Activated naive CD4-positive, alpha-beta T cell treated with anti-CD3 and anti-CD28 coated beads, Interleukin-2, amount 50 U/mL, for 24 hours (primary cell): ENCODE data around the gene ADCK2.
A peak's percentile ranks its signal among the peaks of the same experiment; 100 is the strongest.
"Not testable (repeated sequence)": the region's sequence is repeated elsewhere in the genome, so short reads cannot be mapped to it uniquely, and the experiment has no call there.

ENCODE experiments used
- H3K27ac Mint-ChIP-seq: one replicate; pipeline ENCODE4 v1.8.0; 2021; ENCODE audit warnings: mild to moderate bottlenecking, mixed read lengths
- H3K27me3 Mint-ChIP-seq: one replicate; pipeline ENCODE4 v1.8.0; 2021; ENCODE audit warnings: mixed read lengths
- H3K36me3 Mint-ChIP-seq: one replicate; pipeline ENCODE4 v1.8.0; 2021; ENCODE audit warnings: mixed read lengths
- H3K4me1 Mint-ChIP-seq: one replicate; pipeline ENCODE4 v1.8.0; 2021; ENCODE audit warnings: mixed read lengths
- H3K4me3 Mint-ChIP-seq: one replicate; pipeline ENCODE4 v1.8.0; 2021; ENCODE audit warnings: mild to moderate bottlenecking, mixed read lengths
- H3K9me3 Mint-ChIP-seq: one replicate; pipeline ENCODE4 v1.8.0; 2021; ENCODE audit warnings: mixed read lengths

ADCK2 gene

DNA sequence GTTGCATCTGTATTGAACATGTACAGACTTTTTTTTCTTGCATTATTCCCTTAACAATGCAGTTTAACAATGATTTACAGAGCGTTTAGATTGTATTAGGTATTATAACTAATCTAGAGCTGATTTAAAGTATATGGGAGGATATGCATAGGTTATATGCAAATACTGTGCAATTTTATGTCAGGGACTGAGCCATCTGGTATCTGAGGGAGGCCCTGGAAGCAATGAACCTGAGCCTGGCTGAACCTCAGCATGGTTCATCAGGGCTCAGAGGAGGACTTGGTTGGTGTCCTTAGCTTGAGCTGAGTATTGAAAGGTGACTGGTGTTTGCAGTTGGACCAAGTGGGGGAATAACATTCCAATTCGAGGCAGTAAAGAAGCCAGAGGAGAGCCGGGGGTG lies 4.8 kb downstream of the ADCK2 start:
- Mint-ChIP-seq H3K27ac (no peak overlapping the region), H3K4me1 (peaks cover 39% of the 10 kb centered on the region), H3K9me3 (no peaks in the 10 kb centered on the region), H3K27me3 (no peaks in the 10 kb centered on the region), H3K4me3 (no peak overlapping the region), H3K36me3 (peaks cover 20% of the 10 kb centered on the region)

DNA sequence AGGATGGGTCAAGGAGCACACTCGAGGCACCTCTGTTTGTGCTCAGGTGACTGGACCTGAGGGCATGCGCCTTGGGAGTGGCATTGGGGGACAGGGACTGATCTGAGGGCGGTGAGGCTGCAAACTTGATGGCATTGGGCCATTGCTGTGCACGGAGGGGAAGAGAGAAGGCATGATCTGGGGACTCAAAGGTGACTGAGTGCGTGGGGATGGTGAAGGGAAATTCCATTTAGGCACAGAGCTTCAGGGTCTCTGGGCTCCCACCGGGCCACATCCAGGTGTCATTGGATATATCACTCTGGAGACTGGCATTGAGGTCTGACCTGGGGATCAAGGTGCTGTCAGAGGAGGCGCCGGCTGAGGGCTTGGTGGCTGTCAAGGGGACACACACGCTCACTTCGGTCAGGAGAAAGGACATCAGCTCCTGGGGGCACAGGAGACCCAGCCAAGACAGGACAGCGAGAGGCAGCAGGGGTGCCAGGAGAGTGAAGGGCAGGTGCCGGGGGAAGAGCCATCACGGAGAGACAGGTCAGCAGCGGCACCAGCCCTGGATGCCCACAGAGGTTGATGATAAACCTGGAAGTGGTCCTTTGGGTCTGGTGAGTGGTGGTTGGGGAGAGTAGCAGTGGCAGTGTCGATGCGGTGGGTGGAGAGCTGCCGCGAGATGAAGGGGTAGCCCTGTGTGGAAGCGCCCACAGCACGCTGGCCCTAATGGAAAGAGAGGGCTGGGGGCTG lies 5.5 kb downstream of the ADCK2 start:
- H3K27me3 Mint-ChIP-seq: no peaks in the 10 kb centered on the region
- peaks cover 20% of the 10 kb centered on the region for H3K36me3 Mint-ChIP-seq
- H3K4me1 Mint-ChIP-seq: peaks cover 38% of the 10 kb centered on the region
- no peaks in the 10 kb centered on the region for H3K9me3 Mint-ChIP-seq
- H3K4me3 Mint-ChIP-seq: no peak overlapping the region
- no peak overlapping the region for H3K27ac Mint-ChIP-seq

DNA sequence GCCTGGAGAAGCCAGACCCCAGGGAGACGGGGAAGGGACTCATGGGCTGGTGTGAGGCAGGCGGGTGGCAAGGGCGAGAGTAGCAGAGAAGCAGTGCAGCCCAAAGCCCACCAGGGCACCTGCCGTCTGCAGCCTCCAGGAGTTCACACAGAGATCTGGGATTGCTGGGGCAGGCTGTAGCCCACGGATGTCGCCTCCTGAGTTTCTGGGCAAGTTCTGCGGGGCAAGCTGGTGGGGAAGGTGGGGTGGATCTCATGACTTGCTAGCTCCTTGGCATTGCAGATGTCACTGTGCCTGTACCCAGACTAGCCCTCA lies 6.0 kb downstream of the ADCK2 start:
- H3K9me3 Mint-ChIP-seq: no peaks in the 10 kb centered on the region

DNA sequence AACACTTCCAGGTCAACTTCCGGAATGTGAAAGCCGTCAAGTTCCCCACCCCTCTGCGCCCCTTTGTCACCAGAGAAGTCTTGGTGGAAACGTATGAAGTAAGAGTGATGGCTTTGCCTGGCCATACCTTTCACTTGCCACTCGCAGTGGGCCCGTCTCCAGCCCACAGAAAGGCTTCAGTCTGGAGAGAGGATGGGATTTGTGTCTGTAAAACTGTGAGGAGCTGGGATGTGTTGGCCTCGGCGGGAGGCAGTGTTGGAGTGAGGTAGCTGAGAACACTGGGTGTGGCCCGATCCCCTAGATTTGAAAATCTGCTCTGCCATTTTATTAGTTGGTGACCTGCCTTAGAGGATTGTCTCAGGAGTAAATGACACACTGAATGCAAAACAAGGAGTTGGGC lies 6.4 kb downstream of the ADCK2 start:
- Mint-ChIP-seq H3K27ac (no peak overlapping the region), H3K27me3 (no peaks in the 10 kb centered on the region), H3K36me3 (peaks cover 20% of the 10 kb centered on the region), H3K4me3 (no peak overlapping the region), H3K9me3 (no peaks in the 10 kb centered on the region), H3K4me1 (peaks cover 30% of the 10 kb centered on the region)

More for the DNA sequence above, 6.0 kb downstream of the ADCK2 start:
- Mint-ChIP-seq H3K36me3 (peaks cover 20% of the 10 kb centered on the region), H3K27me3 (no peaks in the 10 kb centered on the region), H3K4me1 (peaks cover 34% of the 10 kb centered on the region), H3K27ac (no peak overlapping the region), H3K4me3 (no peak overlapping the region)

DNA sequence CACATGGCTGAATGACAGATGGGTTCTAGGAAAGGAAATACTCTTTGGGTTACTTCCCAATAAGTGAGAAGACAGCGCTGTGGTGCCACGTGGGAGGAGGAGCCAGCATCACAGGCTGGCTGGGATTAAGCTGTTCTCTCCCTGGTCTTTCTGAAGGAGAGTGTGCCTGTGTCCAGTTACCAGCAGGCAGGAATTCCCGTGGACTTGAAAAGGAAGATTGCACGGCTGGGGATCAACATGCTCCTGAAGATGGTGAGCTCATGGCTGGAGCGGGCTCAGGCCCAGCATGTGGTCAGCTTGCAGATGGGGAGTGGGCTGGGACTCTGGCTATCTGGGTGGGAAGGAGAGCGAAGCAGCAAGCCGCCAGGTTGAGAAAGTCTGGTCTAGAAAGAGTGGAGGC lies 8.1 kb downstream of the ADCK2 start:
- Mint-ChIP-seq H3K4me3 (no peak overlapping the region), H3K27me3 (no peaks in the 10 kb centered on the region), H3K4me1 (peaks cover 16% of the 10 kb centered on the region), H3K9me3 (no peaks in the 10 kb centered on the region), H3K36me3 (peaks cover 22% of the 10 kb centered on the region), H3K27ac (no peak overlapping the region)

DNA sequence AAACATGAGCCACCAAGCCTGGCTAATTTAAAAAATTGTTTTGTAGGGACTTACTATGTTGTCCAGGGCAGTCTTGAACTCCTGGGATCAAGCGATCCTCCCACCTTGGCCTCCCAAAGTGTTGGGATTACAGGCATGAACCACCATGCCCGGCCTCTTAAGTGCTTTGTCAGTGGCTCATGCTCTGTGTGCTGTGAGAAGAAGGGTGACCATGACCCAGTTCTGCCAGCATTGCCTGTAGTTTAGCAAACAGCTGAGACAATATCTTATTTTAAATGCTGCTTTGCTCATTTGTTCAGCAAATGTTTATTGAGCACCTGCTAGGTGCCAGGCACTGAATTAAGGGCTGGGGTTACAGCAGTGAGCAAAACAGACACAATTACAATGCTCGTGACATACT lies 9.0 kb downstream of the ADCK2 start:
- Mint-ChIP-seq H3K27ac (no peak overlapping the region), H3K4me3 (no peak overlapping the region), H3K36me3 (peaks cover 22% of the 10 kb centered on the region), H3K27me3 (no peaks in the 10 kb centered on the region), H3K4me1 (peaks cover 8% of the 10 kb centered on the region), H3K9me3 (no peaks in the 10 kb centered on the region)

DNA sequence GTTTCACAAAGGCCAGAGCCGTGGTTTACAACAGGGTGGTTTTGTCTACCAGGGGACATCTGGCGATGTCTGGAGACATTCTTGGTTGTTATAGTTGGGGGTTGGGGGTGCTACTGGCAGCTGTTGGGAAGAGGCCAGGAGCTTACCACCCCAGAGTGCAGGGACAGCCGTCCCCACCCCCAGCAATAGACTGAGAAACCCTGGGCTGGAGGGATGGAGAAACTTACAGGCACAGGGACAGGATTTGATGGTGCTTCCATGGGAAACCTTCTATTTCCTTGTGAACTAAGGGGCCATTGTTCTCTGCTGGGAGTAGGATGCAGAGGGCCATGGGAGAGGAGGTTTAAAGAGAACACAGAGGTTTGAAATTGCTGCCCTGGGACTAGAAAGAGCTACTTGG lies 10.9 kb downstream of the ADCK2 start:
- Mint-ChIP-seq H3K9me3 (no peaks in the 10 kb centered on the region), H3K27me3 (no peaks in the 10 kb centered on the region)

DNA sequence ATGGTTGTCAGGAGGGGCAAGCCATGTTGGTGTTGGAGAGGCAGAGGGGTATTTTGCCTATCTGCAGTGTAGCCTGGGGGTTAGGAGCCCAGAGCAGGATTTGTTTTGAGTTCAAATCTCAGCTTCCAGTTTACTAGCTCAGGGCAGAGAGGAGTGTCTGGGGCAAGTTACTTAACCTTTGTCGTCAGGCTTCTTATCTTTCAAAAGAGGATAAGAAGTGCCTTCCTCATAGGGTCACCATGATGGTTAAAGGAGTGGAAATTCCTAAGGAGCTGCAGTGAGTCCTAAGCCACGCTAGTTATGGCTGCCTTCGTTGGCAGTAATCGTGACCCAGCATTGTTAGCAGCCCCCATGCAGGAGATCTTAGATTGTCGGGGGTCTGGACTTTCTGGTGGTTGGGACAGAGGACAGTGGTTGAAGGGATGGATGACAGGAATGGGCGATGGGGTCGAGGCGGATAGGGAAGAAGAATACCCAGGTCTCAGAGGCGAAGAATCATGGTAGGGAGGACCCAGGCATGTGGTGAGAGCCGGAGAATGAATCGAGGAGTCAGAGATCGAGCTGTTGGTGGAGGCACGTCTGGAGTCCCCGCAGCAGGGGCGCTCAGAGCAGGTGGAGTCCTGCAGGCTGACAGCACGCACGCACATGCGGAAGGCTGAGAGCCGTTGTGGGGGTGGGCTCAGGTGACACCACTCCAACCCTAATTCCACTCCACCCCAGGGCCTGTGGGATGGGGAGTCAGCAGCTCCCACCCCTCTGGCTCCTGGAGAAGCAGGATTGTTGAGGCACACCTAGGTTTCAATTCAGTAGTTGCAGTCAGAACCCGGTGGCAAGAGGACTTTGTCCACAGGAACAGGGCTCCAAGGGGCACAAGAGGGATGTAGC lies 11.6 kb downstream of the ADCK2 start:
- Mint-ChIP-seq H3K9me3 (no peaks in the 10 kb centered on the region), H3K27me3 (no peaks in the 10 kb centered on the region)

More for the DNA sequence above, 10.9 kb downstream of the ADCK2 start:
- Mint-ChIP-seq H3K4me1 (no peaks in the 10 kb centered on the region), H3K27ac (no peak overlapping the region), H3K4me3 (no peak overlapping the region), H3K36me3 (peaks cover 14% of the 10 kb centered on the region)

DNA sequence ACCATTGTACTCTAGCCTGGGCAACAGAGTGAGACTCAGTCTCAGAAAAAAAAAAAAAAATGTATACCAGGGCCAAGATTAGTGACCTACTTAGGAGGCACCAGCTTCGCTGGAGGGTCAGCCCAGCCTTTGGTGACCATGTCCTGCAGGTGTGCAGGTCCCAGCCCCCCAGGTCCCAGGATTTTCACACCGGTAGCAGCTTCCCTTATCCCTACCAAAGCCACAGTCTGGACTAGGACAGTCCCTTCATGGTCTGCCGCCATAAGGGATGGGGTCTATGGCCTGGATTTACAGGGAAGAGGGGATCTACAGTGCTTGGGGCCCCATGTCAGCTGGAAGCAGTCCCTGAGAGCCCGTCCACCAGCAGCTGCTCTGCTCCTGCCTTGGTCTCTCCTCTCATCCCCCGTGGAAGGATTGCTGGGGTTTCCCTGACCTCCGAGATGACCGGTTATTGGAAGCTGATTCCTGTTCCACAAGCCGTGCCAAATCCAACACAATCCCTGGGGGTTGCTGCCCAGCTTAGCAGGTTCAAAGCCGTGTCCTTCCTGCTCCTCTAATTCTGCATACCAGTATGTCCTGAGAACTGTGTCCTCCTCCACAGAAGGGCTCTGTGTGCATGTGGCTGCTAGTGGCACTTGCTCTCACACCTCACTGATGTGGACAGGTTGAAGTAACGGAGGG lies 12.8 kb downstream of the ADCK2 start:
- Mint-ChIP-seq H3K9me3 (no peaks in the 10 kb centered on the region), H3K27ac (no peak overlapping the region), H3K4me1 (no peaks in the 10 kb centered on the region), H3K4me3 (no peak overlapping the region), H3K27me3 (no peaks in the 10 kb centered on the region), H3K36me3 (peaks cover 9% of the 10 kb centered on the region)

More for the DNA sequence above, 11.6 kb downstream of the ADCK2 start:
- no peak overlapping the region for H3K27ac Mint-ChIP-seq
- H3K4me3 Mint-ChIP-seq: no peak overlapping the region
- peaks cover 12% of the 10 kb centered on the region for H3K36me3 Mint-ChIP-seq
- no peaks in the 10 kb centered on the region for H3K4me1 Mint-ChIP-seq

DNA sequence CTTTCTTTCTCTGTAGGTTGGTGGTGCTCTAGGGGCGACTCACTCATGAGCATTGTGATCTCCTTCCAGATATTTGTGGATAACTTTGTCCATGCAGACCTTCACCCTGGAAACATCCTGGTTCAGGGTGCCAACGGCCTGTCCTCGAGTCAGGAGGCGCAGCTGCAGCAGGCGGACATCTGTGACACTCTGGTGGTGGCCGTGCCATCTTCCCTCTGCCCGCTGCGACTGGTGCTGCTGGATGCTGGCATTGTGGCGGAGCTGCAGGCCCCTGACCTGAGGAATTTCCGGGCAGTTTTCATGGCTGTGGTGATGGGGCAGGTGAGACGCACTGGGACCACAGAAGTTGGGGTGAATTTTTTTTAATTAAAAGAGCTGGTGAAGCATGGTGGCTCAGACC lies 14.2 kb downstream of the ADCK2 start:
- no peak overlapping the region for H3K4me3 Mint-ChIP-seq
- H3K27ac Mint-ChIP-seq: no peak overlapping the region
- no peaks in the 10 kb centered on the region for H3K4me1 Mint-ChIP-seq
- H3K27me3 Mint-ChIP-seq: no peaks in the 10 kb centered on the region
- no peaks in the 10 kb centered on the region for H3K9me3 Mint-ChIP-seq
- peaks cover 5% of the 10 kb centered on the region for H3K36me3 Mint-ChIP-seq

DNA sequence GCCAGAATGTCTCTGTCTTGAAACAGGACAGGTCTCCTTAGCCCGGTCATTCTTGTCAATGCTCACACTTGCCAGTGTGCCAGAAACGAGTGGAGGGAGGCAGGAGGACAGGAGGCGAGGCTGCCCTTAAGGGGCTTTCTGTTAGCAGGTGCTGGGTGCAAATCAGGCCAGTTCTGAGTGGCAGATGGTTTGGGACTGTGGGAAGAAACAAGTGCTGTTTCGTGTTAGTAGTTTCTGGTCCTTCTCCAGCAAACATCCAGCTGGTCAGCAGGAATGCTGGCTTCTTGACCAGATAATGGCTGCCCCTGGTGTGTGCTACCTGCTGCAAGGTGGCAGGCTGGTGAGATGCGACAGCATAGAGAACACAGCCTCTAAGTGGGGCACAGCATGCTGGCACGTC lies 15.6 kb downstream of the ADCK2 start:
- Mint-ChIP-seq H3K4me3 (no peak overlapping the region), H3K9me3 (no peaks in the 10 kb centered on the region), H3K36me3 (peaks cover 9% of the 10 kb centered on the region), H3K27ac (no peak overlapping the region), H3K27me3 (no peaks in the 10 kb centered on the region), H3K4me1 (no peaks in the 10 kb centered on the region)

DNA sequence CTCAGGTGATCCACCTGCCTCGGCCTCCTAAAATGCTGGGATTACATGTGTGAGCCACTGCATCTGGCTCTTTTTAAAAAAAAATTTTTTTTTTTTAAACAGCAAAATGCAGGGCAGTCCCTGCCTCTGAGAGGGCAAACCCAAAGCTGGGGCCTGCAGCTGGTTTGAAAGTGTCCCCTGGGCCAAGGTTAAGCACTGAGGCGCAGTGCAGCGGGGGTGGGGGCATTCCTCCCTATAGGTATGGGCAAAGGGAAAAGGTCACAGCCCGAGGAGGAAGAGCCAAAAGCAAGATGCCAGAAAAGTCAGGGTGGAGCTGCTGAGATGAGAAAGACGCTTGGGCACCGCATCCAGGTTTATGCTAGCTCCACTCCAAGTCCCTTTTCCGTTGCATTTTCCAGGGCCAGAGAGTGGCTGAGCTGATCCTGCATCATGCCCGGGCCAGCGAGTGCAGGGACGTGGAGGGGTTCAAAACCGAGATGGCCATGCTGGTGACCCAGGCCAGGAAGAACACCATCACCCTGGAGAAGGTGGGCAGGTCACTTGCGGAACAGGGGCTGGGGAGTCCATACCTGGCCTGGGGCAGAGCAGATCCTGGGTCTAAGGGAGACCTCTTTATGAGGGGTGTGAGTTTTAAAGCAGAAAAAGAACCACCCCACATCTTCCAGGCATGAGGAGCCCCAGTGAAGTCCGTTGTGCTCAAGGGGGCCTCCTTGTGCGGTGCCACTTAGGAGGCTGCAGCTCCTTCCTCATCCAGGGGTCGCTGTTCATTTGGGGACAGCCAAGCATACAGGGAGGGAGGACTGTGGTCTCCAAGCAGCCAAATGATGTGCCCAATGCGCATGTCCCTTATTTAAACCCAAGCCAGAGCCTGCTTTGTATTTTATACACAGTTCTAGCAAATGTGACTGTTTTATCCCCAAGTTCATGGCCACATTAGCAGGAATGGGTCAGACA lies 16.7 kb downstream of the ADCK2 start:
- Mint-ChIP-seq H3K27ac (no peak overlapping the region), H3K4me1 (no peaks in the 10 kb centered on the region), H3K36me3 (peaks cover 9% of the 10 kb centered on the region), H3K9me3 (no peaks in the 10 kb centered on the region), H3K27me3 (no peaks in the 10 kb centered on the region), H3K4me3 (no peak overlapping the region)

DNA sequence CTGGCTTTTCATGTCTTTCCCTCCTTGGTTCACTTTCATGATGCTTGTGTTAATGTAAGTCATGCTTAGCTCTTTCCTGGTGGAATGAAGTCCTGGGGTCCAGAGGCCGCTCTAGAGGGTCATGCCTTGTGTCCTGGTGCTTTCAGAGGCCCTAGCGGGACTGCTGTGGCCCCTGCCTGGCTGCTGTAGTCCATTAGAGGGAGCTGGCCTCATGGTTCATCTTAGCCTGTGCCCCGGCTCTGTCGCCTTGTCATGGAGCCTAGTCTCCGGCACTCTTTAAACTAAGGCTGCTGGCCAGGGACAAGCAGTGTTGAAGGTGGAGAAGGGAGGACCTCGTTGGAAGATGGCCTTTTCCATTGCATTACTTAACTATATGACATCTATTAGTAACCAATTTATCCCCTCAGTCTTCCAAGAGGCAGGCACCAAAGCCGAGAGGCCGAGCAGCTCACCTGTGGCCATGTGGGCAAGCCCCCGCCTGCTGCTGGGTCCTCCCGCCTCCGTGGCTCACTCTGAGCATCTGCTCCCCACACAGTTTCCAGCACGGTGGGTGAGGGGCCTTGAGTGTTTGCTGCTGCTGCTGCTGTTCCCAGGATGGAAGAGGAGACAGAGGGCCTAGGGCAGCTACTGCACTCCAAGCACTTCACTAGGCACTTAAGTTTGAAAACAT lies 18.8 kb downstream of the ADCK2 start:
- no peak overlapping the region for H3K4me3 Mint-ChIP-seq
- no peaks in the 10 kb centered on the region for H3K9me3 Mint-ChIP-seq
- peaks cover 7% of the 10 kb centered on the region for H3K36me3 Mint-ChIP-seq
- no peak overlapping the region for H3K27ac Mint-ChIP-seq
- H3K27me3 Mint-ChIP-seq: no peaks in the 10 kb centered on the region
- H3K4me1 Mint-ChIP-seq: peaks cover 9% of the 10 kb centered on the region

DNA sequence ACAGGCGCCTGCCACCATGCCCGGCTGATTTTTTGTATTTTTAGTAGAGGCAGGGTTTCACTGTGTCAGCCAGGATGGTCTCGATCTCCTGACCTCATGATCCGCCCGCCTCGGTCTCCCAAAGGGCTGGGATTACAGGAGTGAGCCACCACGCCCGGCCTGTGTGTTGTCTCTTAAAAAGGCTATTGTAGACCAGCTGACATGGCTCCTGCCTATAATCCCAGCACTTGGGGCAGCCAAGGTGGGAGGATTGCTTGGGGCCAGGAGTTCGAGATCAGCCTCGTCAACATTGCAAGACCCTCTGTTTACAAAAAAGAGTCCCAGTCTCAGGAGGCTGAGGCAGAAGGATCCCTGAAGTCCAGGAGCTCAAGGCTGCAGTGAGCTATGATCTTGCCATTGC lies 21.1 kb downstream of the ADCK2 start:
- H3K27me3 Mint-ChIP-seq, H3K27ac Mint-ChIP-seq, H3K4me3 Mint-ChIP-seq, H3K9me3 Mint-ChIP-seq: not testable (repeated sequence)
- H3K4me1 Mint-ChIP-seq: peaks cover 26% of the 10 kb centered on the region
- H3K36me3 Mint-ChIP-seq: peaks cover 10% of the 10 kb centered on the region

DNA sequence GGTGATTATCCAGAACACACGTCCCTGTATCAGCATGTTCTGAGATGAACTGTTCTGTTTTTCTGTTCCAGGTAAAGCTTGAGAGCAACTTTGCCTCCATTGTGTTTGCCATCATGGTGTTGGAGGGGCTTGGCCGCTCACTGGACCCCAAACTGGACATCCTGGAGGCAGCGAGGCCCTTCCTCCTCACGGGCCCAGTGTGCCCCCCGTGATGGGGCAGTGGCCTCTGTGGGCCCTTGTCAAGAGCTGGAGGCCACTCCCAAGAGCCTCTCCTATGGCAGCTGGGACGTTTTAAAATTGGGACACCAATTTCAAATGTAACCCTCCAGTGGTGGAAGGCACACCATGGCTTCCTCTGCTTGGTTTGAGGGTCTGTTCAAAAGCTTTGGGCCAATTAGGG lies 21.8 kb downstream of the ADCK2 start:
- Mint-ChIP-seq H3K9me3 (no peaks in the 10 kb centered on the region), H3K27me3 (no peaks in the 10 kb centered on the region), H3K4me3 (no peak overlapping the region), H3K4me1 (peaks cover 33% of the 10 kb centered on the region), H3K36me3 (peaks cover 10% of the 10 kb centered on the region), H3K27ac (peak overlapping the region; percentile 68)
